HEK293 (cell line): ENCODE results near the gene TMEM151A.

Source experiments
- BCL11B ChIP-seq: fragments of 450-650 bp; formaldehyde crosslinking; IDR thresholded peaks from 2 replicates; pipeline ENCODE4 v1.5.1; 2016; ENCODE audit warnings: low read depth, missing biosample characterization, missing genetic modification characterization
- GFI1B ChIP-seq: fragments of 450-650 bp; formaldehyde crosslinking; IDR thresholded peaks from 2 replicates; pipeline ENCODE4 v1.5.1; 2016; ENCODE audit warnings: missing biosample characterization, missing genetic modification characterization
- KLF7 ChIP-seq: fragments of 450-650 bp; formaldehyde crosslinking; IDR thresholded peaks from 2 replicates; pipeline ENCODE4 v1.5.1; 2016; ENCODE audit warnings: missing biosample characterization, missing genetic modification characterization, borderline replicate concordance
- OVOL3 ChIP-seq: fragments of 450-650 bp; formaldehyde crosslinking; IDR thresholded peaks from 2 replicates; pipeline ENCODE4 v1.5.1; 2016; ENCODE audit warnings: missing biosample characterization, missing genetic modification characterization
- SP2 ChIP-seq: fragments of 450-650 bp; formaldehyde crosslinking; IDR thresholded peaks from 2 replicates; pipeline ENCODE4 v1.5.1; 2016; ENCODE audit warnings: missing biosample characterization, missing genetic modification characterization
- SP7 ChIP-seq: fragments of 450-650 bp; formaldehyde crosslinking; IDR thresholded peaks from 2 replicates; pipeline ENCODE4 v1.5.1; 2016; ENCODE audit warnings: missing biosample characterization, missing genetic modification characterization
- YY1 ChIP-seq: fragments of 450-650 bp; formaldehyde crosslinking; IDR thresholded peaks from 2 replicates; pipeline ENCODE4 v1.5.1; 2018; ENCODE audit warnings: missing biosample characterization, missing genetic modification characterization
- ZBTB17 ChIP-seq: fragments of 450-650 bp; formaldehyde crosslinking; IDR thresholded peaks from 2 replicates; pipeline ENCODE4 v1.5.1; 2016; ENCODE audit warnings: missing biosample characterization, missing genetic modification characterization
- ZBTB21 ChIP-seq: fragments of 450-650 bp; formaldehyde crosslinking; IDR thresholded peaks from 2 replicates; pipeline ENCODE4 v1.5.1; 2017; ENCODE audit warnings: missing biosample characterization, missing genetic modification characterization
- ZBTB8A ChIP-seq: fragments of 450-650 bp; formaldehyde crosslinking; IDR thresholded peaks from 2 replicates; pipeline ENCODE4 v1.5.1; 2016; ENCODE audit warnings: missing biosample characterization, missing genetic modification characterization
- ZEB2 ChIP-seq: fragments of 450-650 bp; formaldehyde crosslinking; IDR thresholded peaks from 2 replicates; pipeline ENCODE4 v1.5.1; 2016; ENCODE audit warnings: missing biosample characterization, missing genetic modification characterization
- ZFHX2 ChIP-seq: fragments of 450-650 bp; formaldehyde crosslinking; conservative IDR thresholded peaks from 2 replicates; pipeline ENCODE4 v1.5.1; 2016; ENCODE audit warnings: missing biosample characterization, missing genetic modification characterization
- ZFP3 ChIP-seq: fragments of 450-650 bp; formaldehyde crosslinking; IDR thresholded peaks from 2 replicates; pipeline ENCODE4 v1.5.1; 2016; ENCODE audit warnings: low read depth, missing biosample characterization, missing genetic modification characterization
- ZFP37 ChIP-seq: fragments of 450-650 bp; formaldehyde crosslinking; IDR thresholded peaks from 2 replicates; pipeline ENCODE4 v1.5.1; 2016; ENCODE audit warnings: missing biosample characterization, missing genetic modification characterization
- ZFP69B ChIP-seq: fragments of 450-650 bp; formaldehyde crosslinking; IDR thresholded peaks from 2 replicates; pipeline ENCODE4 v1.5.1; 2016; ENCODE audit warnings: missing biosample characterization, missing genetic modification characterization
- ZIC2 ChIP-seq: fragments of 450-650 bp; formaldehyde crosslinking; IDR thresholded peaks from 2 replicates; pipeline ENCODE4 v1.5.1; 2016; ENCODE audit warnings: missing biosample characterization, missing genetic modification characterization
- ZNF133 ChIP-seq: fragments of 450-650 bp; formaldehyde crosslinking; IDR thresholded peaks from 2 replicates; pipeline ENCODE4 v1.5.1; 2016; ENCODE audit warnings: missing biosample characterization, missing genetic modification characterization
- ZNF16 ChIP-seq: fragments of 450-650 bp; formaldehyde crosslinking; IDR thresholded peaks from 2 replicates; pipeline ENCODE4 v1.5.1; 2016; ENCODE audit warnings: low read depth, missing biosample characterization, missing genetic modification characterization
- ZNF311 ChIP-seq: fragments of 450-650 bp; formaldehyde crosslinking; IDR thresholded peaks from 2 replicates; pipeline ENCODE4 v1.5.1; 2017; ENCODE audit warnings: missing biosample characterization, missing genetic modification characterization, borderline replicate concordance
- ZNF341 ChIP-seq: fragments of 450-650 bp; formaldehyde crosslinking; IDR thresholded peaks from 2 replicates; pipeline ENCODE4; 2016; ENCODE audit warnings: low read depth, missing biosample characterization, missing genetic modification characterization
- ZNF391 ChIP-seq: fragments of 450-650 bp; formaldehyde crosslinking; IDR thresholded peaks from 2 replicates; pipeline ENCODE4 v1.5.1; 2016; ENCODE audit warnings: low read depth, missing biosample characterization, missing genetic modification characterization, borderline replicate concordance
- ZNF529 ChIP-seq: fragments of 450-650 bp; formaldehyde crosslinking; IDR thresholded peaks from 2 replicates; pipeline ENCODE4 v1.5.1; 2017; ENCODE audit warnings: missing genetic modification characterization, missing biosample characterization; ENCODE audit not compliant: insufficient replicate concordance
- ZNF629 ChIP-seq: fragments of 450-650 bp; formaldehyde crosslinking; IDR thresholded peaks from 2 replicates; pipeline ENCODE4 v1.5.1; 2017; ENCODE audit warnings: missing biosample characterization, missing genetic modification characterization
- ZNF76 ChIP-seq: fragments of 450-650 bp; formaldehyde crosslinking; IDR thresholded peaks from 2 replicates; pipeline ENCODE4; 2016; ENCODE audit warnings: low read depth, missing biosample characterization, missing genetic modification characterization, borderline replicate concordance
- ZNF785 ChIP-seq: fragments of 450-650 bp; formaldehyde crosslinking; IDR thresholded peaks from 2 replicates; pipeline ENCODE4 v1.5.1; 2016; ENCODE audit warnings: missing biosample characterization, missing genetic modification characterization
- TF ChIP-seq, protein P1 (sequence below): fragments of 450-650 bp; formaldehyde crosslinking; IDR thresholded peaks from 2 replicates; pipeline ENCODE4 v1.5.1; 2016; ENCODE audit warnings: missing biosample characterization, missing genetic modification characterization
- TF ChIP-seq, protein P2 (sequence below): fragments of 450-650 bp; formaldehyde crosslinking; IDR thresholded peaks from 2 replicates; pipeline ENCODE4 v1.5.1; 2016; ENCODE audit warnings: missing biosample characterization, missing genetic modification characterization
- TF ChIP-seq, protein P3 (sequence below): fragments of 450-650 bp; formaldehyde crosslinking; IDR thresholded peaks from 2 replicates; pipeline ENCODE4; 2016; ENCODE audit warnings: missing biosample characterization, missing genetic modification characterization
- TF ChIP-seq, protein P4 (sequence below): fragments of 450-650 bp; formaldehyde crosslinking; IDR thresholded peaks from 2 replicates; pipeline ENCODE4 v1.5.1; 2017; ENCODE audit warnings: missing biosample characterization, missing genetic modification characterization
- TF ChIP-seq, protein P5 (sequence below): fragments of 450-650 bp; formaldehyde crosslinking; optimal IDR thresholded peaks from 2 replicates; pipeline ENCODE3; 2016; ENCODE audit warnings: missing biosample characterization, mild to moderate bottlenecking, missing genetic modification characterization
- TF ChIP-seq, protein P6 (sequence below): fragments of 450-650 bp; formaldehyde crosslinking; IDR thresholded peaks from 2 replicates; pipeline ENCODE4 v1.5.1; 2017; ENCODE audit warnings: missing biosample characterization, missing genetic modification characterization

TMEM151A gene

DNA sequence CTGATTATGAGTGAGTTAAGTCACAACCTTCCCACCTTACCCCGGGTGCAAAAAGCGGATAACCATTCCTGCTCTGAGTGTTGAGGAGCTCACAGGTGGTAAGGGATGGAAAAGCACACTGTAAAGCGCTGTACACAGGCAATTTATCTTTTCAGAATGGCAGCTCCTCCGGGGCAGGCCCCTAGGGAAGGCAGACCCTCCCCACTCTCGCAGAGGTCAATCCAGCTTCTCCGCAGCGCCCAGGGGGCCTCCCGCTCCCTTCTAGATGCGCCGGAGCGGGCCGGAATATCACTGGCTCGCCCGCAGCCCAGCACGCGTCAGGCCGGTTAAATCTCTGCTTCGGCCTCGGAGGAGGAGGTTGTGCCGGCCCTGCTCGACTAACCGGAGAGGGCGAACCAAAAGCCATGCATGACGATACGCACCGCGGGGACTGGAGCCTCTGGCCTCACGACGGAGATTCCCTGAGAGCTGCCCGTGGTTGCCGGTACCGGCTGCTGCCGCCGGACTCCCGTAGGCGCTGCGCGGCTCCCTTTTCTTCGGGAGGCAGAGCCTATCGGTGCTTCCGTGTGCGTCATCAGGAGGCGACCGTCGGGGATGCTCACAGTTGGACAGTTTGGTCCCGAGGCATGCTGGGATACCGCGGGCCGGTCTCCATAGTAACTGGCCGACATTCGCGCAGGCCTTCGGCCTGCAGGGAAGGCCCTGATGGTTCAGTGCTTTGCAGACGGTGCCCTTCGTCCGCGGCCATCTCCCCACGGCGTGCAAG, 53.0 kb downstream of the TMEM151A start, which contains the start of gene BRMS1 (continued):
- no peak for TF ChIP-seq ZFP3 (tag by site-specific recombination)
- TF ChIP-seq, protein P1, sequence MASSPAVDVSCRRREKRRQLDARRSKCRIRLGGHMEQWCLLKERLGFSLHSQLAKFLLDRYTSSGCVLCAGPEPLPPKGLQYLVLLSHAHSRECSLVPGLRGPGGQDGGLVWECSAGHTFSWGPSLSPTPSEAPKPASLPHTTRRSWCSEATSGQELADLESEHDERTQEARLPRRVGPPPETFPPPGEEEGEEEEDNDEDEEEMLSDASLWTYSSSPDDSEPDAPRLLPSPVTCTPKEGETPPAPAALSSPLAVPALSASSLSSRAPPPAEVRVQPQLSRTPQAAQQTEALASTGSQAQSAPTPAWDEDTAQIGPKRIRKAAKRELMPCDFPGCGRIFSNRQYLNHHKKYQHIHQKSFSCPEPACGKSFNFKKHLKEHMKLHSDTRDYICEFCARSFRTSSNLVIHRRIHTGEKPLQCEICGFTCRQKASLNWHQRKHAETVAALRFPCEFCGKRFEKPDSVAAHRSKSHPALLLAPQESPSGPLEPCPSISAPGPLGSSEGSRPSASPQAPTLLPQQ (tag by site-specific recombination): no peak
- TF ChIP-seq KLF7 (tag by site-specific recombination): no peak
- no peak for TF ChIP-seq ZNF341
- TF ChIP-seq ZNF76 (tag by site-specific recombination): peak; percentile 95
- TF ChIP-seq ZNF16 (tag by site-specific recombination): no peak
- TF ChIP-seq ZFHX2 (tag by site-specific recombination): no peak
- no peak for TF ChIP-seq ZNF785
- TF ChIP-seq ZNF529 (tag by site-specific recombination): no peak
- TF ChIP-seq, protein P2, sequence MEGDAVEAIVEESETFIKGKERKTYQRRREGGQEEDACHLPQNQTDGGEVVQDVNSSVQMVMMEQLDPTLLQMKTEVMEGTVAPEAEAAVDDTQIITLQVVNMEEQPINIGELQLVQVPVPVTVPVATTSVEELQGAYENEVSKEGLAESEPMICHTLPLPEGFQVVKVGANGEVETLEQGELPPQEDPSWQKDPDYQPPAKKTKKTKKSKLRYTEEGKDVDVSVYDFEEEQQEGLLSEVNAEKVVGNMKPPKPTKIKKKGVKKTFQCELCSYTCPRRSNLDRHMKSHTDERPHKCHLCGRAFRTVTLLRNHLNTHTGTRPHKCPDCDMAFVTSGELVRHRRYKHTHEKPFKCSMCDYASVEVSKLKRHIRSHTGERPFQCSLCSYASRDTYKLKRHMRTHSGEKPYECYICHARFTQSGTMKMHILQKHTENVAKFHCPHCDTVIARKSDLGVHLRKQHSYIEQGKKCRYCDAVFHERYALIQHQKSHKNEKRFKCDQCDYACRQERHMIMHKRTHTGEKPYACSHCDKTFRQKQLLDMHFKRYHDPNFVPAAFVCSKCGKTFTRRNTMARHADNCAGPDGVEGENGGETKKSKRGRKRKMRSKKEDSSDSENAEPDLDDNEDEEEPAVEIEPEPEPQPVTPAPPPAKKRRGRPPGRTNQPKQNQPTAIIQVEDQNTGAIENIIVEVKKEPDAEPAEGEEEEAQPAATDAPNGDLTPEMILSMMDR (tag by site-specific recombination): 0 out of 2 replicates have a peak, but pooled peaks have one; percentile 25
- peak; percentile 71 for TF ChIP-seq ZEB2 (tag by site-specific recombination)
- TF ChIP-seq, protein P3, sequence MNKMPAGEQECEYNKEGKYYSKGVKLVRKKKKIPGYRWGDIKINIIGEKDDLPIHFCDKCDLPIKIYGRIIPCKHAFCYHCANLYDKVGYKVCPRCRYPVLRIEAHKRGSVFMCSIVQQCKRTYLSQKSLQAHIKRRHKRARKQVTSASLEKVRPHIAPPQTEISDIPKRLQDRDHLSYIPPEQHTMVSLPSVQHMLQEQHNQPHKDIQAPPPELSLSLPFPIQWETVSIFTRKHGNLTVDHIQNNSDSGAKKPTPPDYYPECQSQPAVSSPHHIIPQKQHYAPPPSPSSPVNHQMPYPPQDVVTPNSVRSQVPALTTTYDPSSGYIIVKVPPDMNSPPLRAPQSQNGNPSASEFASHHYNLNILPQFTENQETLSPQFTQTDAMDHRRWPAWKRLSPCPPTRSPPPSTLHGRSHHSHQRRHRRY (tag by site-specific recombination): no peak
- 0 out of 2 replicates have a peak, but pooled peaks have one; percentile 42 for TF ChIP-seq OVOL3 (tag by site-specific recombination)
- TF ChIP-seq ZFP69B (tag by site-specific recombination): no peak
- TF ChIP-seq ZIC2 (tag by site-specific recombination): peak; percentile 40; the same call in 1 of the 2 replicates
- TF ChIP-seq ZNF629 (tag by site-specific recombination): peak; percentile 66
- TF ChIP-seq, protein P4, sequence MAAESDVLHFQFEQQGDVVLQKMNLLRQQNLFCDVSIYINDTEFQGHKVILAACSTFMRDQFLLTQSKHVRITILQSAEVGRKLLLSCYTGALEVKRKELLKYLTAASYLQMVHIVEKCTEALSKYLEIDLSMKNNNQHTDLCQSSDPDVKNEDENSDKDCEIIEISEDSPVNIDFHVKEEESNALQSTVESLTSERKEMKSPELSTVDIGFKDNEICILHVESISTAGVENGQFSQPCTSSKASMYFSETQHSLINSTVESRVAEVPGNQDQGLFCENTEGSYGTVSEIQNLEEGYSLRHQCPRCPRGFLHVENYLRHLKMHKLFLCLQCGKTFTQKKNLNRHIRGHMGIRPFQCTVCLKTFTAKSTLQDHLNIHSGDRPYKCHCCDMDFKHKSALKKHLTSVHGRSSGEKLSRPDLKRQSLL (tag by site-specific recombination): no peak
- 0 out of 2 replicates have a peak, but pooled peaks have one; percentile 17 for TF ChIP-seq ZBTB21
- TF ChIP-seq, protein P5, sequence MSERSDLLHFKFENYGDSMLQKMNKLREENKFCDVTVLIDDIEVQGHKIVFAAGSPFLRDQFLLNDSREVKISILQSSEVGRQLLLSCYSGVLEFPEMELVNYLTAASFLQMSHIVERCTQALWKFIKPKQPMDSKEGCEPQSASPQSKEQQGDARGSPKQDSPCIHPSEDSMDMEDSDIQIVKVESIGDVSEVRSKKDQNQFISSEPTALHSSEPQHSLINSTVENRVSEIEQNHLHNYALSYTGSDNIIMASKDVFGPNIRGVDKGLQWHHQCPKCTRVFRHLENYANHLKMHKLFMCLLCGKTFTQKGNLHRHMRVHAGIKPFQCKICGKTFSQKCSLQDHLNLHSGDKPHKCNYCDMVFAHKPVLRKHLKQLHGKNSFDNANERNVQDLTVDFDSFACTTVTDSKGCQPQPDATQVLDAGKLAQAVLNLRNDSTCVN (tag by site-specific recombination): peak; percentile 57
- no peak for TF ChIP-seq ZNF311
- TF ChIP-seq SP2 (tag by site-specific recombination): peak; percentile 66
- 0 out of 2 replicates have a peak, but pooled peaks have one; percentile 73 for TF ChIP-seq GFI1B (tag by site-specific recombination)
- 0 out of 2 replicates have a peak, but pooled peaks have one; percentile 41 for TF ChIP-seq ZBTB8A (tag by site-specific recombination)
- peak; percentile 58; the same call in 1 of the 2 replicates for TF ChIP-seq YY1
- no peak for TF ChIP-seq ZNF133 (tag by site-specific recombination)
- TF ChIP-seq ZNF391 (tag by site-specific recombination): 0 out of 2 replicates have a peak, but pooled peaks have one; percentile 11
- no peak for TF ChIP-seq BCL11B (tag by site-specific recombination)
- peak; percentile 96 for TF ChIP-seq ZBTB17 (tag by site-specific recombination)
- 0 out of 2 replicates have a peak, but pooled peaks have one; percentile 33 for TF ChIP-seq ZFP37
- peak; percentile 34; the same call in 1 of the 2 replicates for TF ChIP-seq SP7 (tag by site-specific recombination)
- TF ChIP-seq, protein P6, sequence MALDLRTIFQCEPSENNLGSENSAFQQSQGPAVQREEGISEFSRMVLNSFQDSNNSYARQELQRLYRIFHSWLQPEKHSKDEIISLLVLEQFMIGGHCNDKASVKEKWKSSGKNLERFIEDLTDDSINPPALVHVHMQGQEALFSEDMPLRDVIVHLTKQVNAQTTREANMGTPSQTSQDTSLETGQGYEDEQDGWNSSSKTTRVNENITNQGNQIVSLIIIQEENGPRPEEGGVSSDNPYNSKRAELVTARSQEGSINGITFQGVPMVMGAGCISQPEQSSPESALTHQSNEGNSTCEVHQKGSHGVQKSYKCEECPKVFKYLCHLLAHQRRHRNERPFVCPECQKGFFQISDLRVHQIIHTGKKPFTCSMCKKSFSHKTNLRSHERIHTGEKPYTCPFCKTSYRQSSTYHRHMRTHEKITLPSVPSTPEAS (tag by site-specific recombination): 0 out of 2 replicates have a peak, but pooled peaks have one; percentile 23
